ENCODE results near the gene PHF21B.

PHF21B gene

GRCh38 chr22:45045208-45045607 is 35.4 kb upstream of the PHF21B start:
- no peak overlapping the region for H3K9ac ChIP-seq (ENCODE audit: low read length)
- H3K4me1 ChIP-seq (ENCODE audit: insufficient read depth, low read length, severe bottlenecking): no peaks in the 10 kb centered on the region
- TF ChIP-seq EZH2 (IDR thresholded peaks at IDR 0.05; ENCODE audit: borderline replicate concordance, low read length) (no peak), CTCF (IDR thresholded peaks at IDR 0.05; ENCODE audit: low read length) (no peak)
- no peak overlapping the region for H3K4me2 ChIP-seq (ENCODE audit: low read length)
- H4K20me1 ChIP-seq (ENCODE audit: insufficient read depth, low read length): no peaks in the 10 kb centered on the region
- no peaks in the 10 kb centered on the region for H3K9me3 ChIP-seq (ENCODE audit: low read length)
- H3K36me3 ChIP-seq (ENCODE audit: insufficient read depth, low read length): no peaks in the 10 kb centered on the region
- H2AFZ ChIP-seq (ENCODE audit: low read length): no peak overlapping the region
- H3K79me2 ChIP-seq (ENCODE audit: insufficient read depth, low read length): no peaks in the 10 kb centered on the region
- no peaks in the 10 kb centered on the region for H3K9me2 ChIP-seq (ENCODE audit: low read depth, low read length)
- H3F3A ChIP-seq (ENCODE audit: insufficient read depth, low read length): no peaks in the 10 kb centered on the region
- no peak overlapping the region for H3K27ac ChIP-seq (ENCODE audit: low read depth, low read length, poor library complexity, severe bottlenecking)
- H3K4me3 ChIP-seq (ENCODE audit: low read depth, low read length, poor library complexity, severe bottlenecking): no peak overlapping the region
- H3K27me3 ChIP-seq (ENCODE audit: insufficient read depth, low read length): peaks cover 6% of the 10 kb centered on the region

- Histone ChIP-seq H3F3A (ENCODE audit: insufficient read depth, low read length) (no peaks in the 10 kb centered on the region), H4K20me1 (ENCODE audit: insufficient read depth, low read length) (no peaks in the 10 kb centered on the region), H3K4me1 (ENCODE audit: insufficient read depth, low read length, severe bottlenecking) (no peaks in the 10 kb centered on the region), H3K9me3 (ENCODE audit: low read length) (no peaks in the 10 kb centered on the region), H3K79me2 (ENCODE audit: insufficient read depth, low read length) (no peaks in the 10 kb centered on the region), H3K36me3 (ENCODE audit: insufficient read depth, low read length) (no peaks in the 10 kb centered on the region), H3K9ac (ENCODE audit: low read length) (no peak overlapping the region), H3K4me3 (ENCODE audit: low read depth, low read length, poor library complexity, severe bottlenecking) (no peak overlapping the region), H3K27ac (ENCODE audit: low read depth, low read length, poor library complexity, severe bottlenecking) (no peak overlapping the region), H3K4me2 (ENCODE audit: low read length) (no peak overlapping the region), H2AFZ (ENCODE audit: low read length) (no peak overlapping the region), H3K27me3 (ENCODE audit: insufficient read depth, low read length) (no peaks in the 10 kb centered on the region; the same call in 1 of the 2 replicates), H3K9me2 (ENCODE audit: low read depth, low read length) (no peaks in the 10 kb centered on the region)
- TF ChIP-seq CTCF (IDR thresholded peaks at IDR 0.05; ENCODE audit: low read length) (no peak), EZH2 (IDR thresholded peaks at IDR 0.05; ENCODE audit: borderline replicate concordance, low read length) (no peak)
Measured at GRCh38 chr22:45042263-45042662, 32.5 kb upstream of the PHF21B start.

- Histone ChIP-seq H3K9me3 (ENCODE audit: low read length) (no peaks in the 10 kb centered on the region), H3K79me2 (ENCODE audit: insufficient read depth, low read length) (no peaks in the 10 kb centered on the region), H3K36me3 (ENCODE audit: insufficient read depth, low read length) (no peaks in the 10 kb centered on the region), H3K4me2 (ENCODE audit: low read length) (no peak overlapping the region), H3K9me2 (ENCODE audit: low read depth, low read length) (no peaks in the 10 kb centered on the region), H3K27me3 (ENCODE audit: insufficient read depth, low read length) (no peaks in the 10 kb centered on the region; the same call in 1 of the 2 replicates), H3F3A (ENCODE audit: insufficient read depth, low read length) (no peaks in the 10 kb centered on the region), H3K9ac (ENCODE audit: low read length) (no peak overlapping the region), H3K4me1 (ENCODE audit: insufficient read depth, low read length, severe bottlenecking) (no peaks in the 10 kb centered on the region), H4K20me1 (ENCODE audit: insufficient read depth, low read length) (no peaks in the 10 kb centered on the region), H3K4me3 (ENCODE audit: low read depth, low read length, poor library complexity, severe bottlenecking) (no peak overlapping the region), H3K27ac (ENCODE audit: low read depth, low read length, poor library complexity, severe bottlenecking) (no peak overlapping the region), H2AFZ (ENCODE audit: low read length) (no peak overlapping the region)
- TF ChIP-seq EZH2 (IDR thresholded peaks at IDR 0.05; ENCODE audit: borderline replicate concordance, low read length): no peak
- no peak for TF ChIP-seq CTCF (IDR thresholded peaks at IDR 0.05; ENCODE audit: low read length)
Measured at GRCh38 chr22:45039133-45039532, 29.3 kb upstream of the PHF21B start.
